Raji (cell line): ENCODE results near the gene PLSCR5.

ENCODE experiments used
- POLR2A ChIP-seq: IDR thresholded peaks from 2 replicates; pipeline ENCODE4 v1.6.1; 2011; ENCODE audit warnings: low read depth, low read length, control low read depth; ENCODE audit not compliant: insufficient read depth

PLSCR5 gene

DNA sequence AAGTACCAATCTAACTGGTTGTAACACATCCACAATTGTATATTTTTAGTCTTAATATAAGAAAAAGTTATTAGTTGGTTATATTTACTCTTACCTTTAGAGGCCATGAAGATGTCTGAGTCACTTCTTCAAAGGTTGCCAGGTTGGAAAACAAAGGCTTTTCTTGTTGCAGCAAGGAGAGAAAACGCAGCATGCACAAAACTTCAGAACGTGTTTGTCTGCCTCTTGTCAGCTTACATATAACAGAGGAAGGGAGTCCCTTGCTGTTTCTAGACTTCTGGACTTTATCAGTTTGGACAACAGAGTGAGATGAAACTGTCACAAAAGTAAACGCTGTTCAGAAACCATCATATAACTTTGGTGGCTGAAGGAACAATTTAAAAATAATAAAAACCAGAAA is at the start of gene PLSCR5:
TSS of gene PLSCR5 (minus strand) at position 241 of the 400 bp plus-strand sequence. CDS start at position 107, 134 bp downstream.
- TF ChIP-seq POLR2A: no peak

GRCh38 chr3:146653978-146654377 is 48.8 kb upstream of the PLSCR5 start:
- TF ChIP-seq POLR2A: no peak

DNA sequence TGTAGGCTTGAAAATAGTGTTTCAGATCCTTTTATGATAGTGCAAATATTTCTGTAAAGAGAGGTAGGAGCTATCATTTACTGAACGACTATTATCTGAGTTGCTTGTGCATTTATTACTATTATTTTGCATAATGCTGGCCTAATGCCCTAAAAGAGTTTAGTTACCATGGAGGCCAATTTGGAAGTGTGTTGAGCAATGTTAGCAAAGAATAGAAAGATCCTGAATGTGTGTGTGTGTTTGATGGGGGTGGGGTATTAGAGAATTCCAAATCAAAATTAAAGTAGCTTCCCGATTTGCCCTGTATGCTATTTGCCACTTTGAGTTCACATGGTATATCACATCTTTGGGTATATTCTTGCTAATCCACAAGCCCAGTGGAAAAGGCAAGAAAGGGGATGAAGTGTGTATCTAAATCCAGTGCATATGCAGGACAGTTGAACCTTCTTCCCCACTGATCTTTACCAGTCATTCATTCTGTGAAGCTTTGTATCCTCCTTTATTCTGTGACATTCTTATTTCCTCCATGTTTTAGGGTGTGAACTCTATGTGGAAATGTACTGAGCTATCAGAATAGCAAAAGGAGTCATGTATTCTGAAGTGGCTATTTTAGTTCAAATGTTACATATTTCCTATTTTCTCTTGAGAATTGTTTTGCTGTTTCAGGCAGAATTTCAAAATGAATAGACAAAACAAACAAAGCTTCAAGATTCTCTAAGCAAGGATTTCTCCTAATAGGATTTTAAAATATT is 45.7 kb upstream of the PLSCR5 start:
- TF ChIP-seq POLR2A: no peak

DNA sequence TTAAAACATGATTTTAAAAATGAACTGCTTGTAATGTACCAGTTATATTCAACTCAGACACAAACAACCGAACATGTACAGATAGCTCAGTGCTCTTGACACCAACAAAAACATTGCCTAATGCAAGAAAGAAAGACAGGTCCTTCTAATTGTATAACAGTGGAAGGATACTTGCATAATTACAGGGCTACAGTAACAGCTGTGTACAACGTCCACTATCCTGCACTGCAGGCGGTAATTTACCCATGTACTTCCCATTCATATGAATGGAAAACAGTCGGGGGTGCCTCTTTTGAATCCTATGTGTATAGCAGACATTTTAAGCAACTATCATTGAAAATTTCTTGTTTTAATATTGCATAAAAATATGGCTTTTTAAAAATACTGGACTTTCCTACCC is 41.1 kb upstream of the PLSCR5 start:
- TF ChIP-seq POLR2A: no peak

- no peak for TF ChIP-seq POLR2A
Measured at GRCh38 chr3:146640955-146641867, 36.1 kb upstream of the PLSCR5 start.

DNA sequence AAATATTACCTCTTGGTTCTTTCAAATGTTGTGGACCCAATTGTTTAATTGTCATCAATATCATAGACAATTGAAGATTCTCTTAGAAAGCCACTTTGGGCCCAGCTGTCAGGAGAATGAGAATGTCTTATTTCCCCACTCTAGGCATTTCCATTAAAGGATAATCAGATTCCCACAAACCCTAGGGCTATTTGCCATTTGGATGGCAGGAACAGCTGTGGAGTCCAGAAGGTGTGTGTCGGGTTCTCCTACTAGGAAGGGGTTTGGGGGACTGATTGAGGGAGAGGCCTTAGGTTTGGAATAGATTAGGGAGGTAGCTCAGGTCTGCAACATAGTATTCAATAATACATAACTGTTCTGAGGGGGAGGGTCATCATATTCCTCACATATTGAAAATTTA is 35.2 kb upstream of the PLSCR5 start:
- no peak for TF ChIP-seq POLR2A

GRCh38 chr3:146638718-146639117 is 33.6 kb upstream of the PLSCR5 start:
- no peak for TF ChIP-seq POLR2A

- no peak for TF ChIP-seq POLR2A
Measured at GRCh38 chr3:146637871-146638270, 32.7 kb upstream of the PLSCR5 start.

- no peak for TF ChIP-seq POLR2A
Measured at GRCh38 chr3:146636881-146637280, 31.7 kb upstream of the PLSCR5 start.

GRCh38 chr3:146634346-146634745 is 29.2 kb upstream of the PLSCR5 start:
- TF ChIP-seq POLR2A: no peak

GRCh38 chr3:146628671-146629070 is 23.5 kb upstream of the PLSCR5 start:
- TF ChIP-seq POLR2A: no peak

DNA sequence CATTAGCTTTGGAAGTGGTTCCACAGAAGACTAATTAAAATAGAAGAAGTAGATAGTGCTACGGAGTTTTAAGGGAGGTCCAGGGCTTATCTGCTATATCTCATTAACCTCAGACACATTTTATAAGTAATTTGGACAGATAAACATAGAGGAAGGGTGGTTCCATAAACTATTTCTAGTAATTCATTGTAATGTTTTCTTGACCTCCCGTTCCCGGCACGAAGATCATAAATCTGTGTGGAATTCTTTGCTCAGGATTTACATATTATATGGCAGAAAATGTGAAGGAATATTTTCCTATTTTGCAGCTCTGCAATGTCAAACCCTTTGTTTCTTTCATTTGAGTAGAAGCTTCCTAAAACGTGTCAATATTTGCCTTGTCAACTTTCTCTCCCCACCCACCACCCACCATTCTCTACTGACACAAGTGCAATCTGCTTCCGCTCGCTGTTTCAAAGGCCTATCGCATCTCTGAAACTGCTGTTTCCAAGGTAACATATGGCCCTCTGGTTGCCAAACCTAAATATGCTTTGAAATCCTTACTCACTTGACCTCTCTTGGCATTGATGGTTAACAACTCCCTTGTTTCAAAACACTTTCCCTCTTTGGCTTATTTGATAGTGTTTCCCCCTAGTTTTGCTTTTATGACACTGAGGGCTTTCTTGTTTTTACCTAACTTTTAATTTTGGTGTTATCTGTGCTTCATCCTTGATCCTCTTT is 21.4 kb upstream of the PLSCR5 start:
- TF ChIP-seq POLR2A: no peak

DNA sequence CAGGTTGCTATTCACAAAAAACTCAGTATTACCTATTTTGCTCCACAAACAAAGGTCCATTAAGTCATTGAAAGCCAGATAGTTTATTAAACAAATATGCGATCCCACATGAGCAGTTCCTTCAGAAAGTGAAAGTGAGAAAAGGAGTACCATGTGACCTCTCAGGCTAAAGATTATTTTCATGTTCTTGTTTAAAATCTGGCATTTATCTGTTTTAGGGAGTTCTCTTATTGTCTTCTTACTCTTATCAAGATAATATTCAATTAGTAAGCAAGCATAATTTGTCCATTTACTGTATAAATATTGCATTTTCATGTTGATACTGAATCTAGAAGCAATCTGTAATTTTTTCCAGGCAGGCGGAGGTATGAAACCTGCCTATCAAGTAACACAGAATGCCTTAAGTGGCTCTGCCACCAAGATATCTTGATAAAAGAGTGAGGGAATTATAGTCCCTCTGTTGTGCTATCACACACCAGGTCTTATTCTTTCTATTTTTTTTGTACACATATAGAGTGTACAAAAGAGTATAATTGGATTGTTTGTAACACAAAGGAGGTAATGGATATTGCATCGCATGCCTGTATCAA is 20.1 kb upstream of the PLSCR5 start:
- TF ChIP-seq POLR2A: no peak

GRCh38 chr3:146621723-146622122 is 16.6 kb upstream of the PLSCR5 start:
- no peak for TF ChIP-seq POLR2A

DNA sequence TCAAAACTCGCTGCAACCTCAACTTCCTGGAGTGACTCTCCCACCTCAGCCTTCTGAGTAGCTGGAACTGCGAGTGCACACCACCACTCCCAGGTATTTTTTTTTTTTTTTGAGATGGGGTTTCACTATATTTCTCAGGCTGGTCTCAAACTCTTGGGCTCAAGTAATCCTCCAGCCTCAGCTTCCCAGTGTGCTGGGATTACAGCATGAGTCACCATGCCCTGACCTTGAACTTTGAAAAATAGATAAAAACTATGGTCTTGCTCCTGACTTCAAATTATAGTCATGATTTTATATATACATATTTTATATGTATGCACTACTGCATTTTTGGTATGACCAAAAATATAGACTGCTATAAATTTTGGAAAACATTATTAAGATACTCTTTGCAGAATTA is 6.9 kb upstream of the PLSCR5 start:
- no peak for TF ChIP-seq POLR2A
